HTR-8/SVneo (cell line): Measurements from ENCODE around the gene RPL36.

ENCODE experiments used
- DNase-seq: peaks from one replicate; pipeline ENCODE4 v3.0.0; 2011; ENCODE audit warnings: low spot score, mixed read lengths; ENCODE audit not compliant: insufficient read length
- FAIRE-seq: peaks from 2 replicates; lab custom pipeline; 2011; peaks lifted over from hg19 to GRCh38; lab: Jason Lieb, UNC

RPL36 gene

DNA sequence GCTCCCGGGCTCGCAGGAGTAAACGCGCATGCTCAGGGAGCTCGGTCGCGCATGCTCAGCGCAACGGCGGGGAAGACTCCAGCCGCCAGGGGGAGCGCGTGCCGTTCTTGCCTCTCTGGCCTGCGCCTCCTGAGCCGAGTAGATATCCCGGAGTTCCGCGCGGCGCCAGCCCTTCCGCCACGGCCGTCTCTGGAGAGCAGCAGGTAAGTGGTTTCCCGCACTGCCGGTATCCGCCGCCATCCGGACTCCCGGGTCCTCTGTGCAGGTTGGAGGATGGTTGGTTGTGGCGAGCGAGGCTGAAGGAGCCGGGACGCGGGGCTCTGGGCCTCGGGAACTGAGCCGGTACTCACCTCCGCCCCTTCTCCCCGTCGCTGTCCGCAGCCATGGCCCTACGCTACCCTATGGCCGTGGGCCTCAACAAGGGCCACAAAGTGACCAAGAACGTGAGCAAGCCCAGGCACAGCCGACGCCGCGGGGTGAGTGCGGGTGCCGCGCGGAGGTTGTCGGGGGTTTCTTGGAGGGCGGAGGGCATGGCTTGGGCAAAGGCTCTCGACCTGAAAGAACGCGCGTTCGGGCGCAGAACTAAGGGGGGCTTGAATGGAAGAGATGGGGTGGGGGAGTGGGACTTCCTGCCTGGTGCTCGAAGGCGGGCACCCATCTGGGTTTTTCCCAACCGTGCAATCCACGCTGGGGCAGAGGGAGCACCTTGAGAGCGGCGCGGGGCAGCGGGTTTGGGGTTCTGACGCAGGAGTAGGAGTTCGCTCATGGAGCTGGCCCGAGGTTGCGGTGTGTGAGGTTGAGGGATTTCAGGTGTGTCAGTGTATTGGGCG lies at the start of gene RPL36:
TSS of gene RPL36 (plus strand) at position 171 of the 830 bp plus-strand sequence. CDS start at position 384, 213 bp downstream.
- peak; percentile 94 for DNase-seq
- peak; percentile 82 for FAIRE-seq

DNA sequence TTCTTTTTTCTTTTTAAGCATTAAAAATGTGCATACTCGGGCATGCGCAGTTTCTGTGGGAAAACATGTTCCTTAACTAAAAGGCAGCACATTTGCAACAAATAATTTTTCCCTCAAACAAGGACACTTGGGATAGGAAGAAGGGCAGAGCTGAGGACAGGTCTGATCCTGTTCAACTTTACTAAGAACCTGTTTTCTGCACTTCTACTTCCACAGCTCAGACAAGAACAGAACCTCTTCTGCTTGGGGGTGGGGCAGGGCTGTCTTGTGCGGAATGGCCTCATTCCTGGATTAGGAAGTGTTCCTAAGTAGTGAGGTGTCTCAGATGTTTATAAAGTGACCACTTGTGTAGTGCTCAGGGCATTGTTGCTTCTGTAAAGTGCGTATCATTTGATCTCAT lies 48.9 kb upstream of the RPL36 start:
- FAIRE-seq (no peak), DNase-seq (no peak)

DNA sequence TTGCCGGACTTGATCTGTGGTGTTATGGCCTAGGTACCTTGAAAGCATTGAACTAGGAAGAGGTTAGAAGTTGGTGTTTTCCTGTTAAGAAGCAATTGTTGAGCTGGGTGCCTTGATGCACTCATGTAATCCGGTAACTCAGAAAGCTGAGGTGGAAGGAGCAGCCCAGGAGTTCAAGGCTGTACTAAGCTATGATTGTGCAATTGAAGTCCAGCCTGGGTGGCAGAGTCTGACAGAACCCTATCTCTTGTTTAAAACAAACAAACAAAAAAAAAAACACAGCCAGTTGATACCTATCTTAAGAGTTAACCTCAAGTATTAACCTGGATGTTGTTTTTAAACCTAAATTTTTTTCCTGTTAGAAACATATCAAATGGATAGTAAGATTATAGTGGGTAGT lies 47.9 kb upstream of the RPL36 start:
- no peak for FAIRE-seq

DNA sequence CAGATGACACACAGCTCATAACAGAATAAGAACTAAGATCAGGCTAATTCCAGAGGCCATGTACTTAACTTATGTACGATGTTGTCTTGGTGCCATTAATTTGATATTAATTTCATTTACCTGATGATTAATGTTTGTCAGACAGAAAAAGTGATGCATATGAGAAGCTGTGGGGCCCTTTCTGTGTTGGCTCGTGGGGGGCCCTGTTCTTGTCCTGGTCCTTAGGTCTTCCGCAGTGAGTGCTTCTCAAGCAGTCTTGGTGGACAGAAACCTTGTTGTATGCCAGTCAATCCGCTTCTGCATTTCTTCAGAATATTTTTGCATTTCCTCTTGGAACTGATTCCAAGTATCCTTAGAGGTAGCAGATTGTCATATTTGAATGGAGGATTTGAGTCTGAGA lies 47.0 kb upstream of the RPL36 start:
- FAIRE-seq, result no peak

More for the DNA sequence above, 47.9 kb upstream of the RPL36 start:
- no peak for DNase-seq

DNA sequence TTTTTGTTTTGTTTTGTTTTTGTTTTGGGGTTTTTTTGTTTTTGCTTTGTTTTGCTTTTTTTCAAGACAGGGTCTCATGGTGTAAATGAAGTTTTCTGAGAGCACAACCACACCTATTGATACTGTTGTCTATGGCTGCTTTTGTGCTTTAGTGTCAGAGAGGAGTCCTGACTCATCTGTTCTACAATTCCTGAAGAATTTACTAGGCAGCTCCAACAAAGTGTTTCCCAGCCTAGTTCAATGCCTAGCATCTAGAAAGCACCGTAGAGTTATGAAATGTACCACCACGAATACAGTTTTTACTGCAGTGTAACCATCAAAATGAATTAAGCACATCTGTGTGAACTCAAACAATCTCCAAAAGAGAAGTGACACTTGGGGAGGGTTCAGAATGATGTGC lies 46.1 kb upstream of the RPL36 start:
- FAIRE-seq, result no peak
- no peak for DNase-seq

More for the DNA sequence above, 47.0 kb upstream of the RPL36 start:
- no peak for DNase-seq

DNA sequence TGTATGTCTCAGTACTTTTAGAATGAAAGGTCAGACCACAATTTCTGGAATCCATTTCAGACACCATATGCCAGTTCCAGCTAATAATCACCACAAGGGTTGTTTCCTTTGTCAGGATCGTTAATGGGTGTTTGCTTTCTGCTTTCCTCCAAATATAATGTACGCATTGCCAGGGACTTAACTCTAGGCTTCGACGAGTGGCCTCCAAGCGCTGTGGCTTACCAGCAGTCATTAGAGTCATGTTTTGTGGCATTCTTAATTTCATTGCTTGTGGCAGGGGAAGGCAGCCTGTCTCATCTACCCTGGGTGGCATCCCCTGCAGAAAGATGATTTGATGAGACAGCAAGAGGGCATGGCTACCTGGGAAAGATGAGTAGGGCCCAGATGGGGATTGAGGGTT lies 44.7 kb upstream of the RPL36 start:
- no peak for FAIRE-seq
- no peak for DNase-seq

DNA sequence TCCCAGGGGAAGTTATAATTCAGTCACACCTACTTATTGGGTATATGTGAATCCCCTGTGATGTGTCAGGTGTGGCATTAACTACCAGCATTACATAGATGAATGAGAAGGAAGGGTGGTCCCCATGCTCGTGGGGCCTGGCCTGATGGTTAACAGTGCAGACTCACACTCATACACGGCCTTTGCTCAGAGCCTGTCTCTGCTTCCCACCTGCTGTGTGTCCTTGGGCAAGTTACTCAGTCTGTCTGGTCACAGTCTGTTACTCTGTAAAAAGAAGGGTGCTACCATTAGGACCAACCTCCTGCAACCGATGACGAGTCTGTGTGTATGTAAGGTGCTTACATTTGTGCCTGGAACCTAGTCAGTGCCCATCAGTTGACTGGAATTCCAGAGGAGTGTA lies 43.4 kb upstream of the RPL36 start:
- no peak for DNase-seq
- no peak for FAIRE-seq

DNA sequence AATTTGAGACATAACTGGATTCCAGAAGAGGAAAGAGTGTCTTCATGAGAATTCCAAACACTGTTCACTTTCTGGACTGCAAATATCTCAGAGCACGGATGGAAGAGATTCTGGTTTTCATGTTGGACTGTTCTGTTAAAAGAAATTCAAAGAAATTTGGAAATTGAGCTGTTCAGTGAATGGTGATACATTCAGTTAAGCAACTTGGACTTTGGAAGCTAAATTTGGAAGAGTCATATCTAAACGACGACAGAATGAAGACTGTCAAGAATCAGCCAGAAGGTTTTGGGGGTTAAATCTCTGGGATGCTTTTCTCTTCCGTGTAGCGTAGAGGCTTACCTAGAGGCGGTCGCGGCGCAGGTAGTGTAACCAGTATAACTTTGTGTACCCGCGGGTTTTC lies 41.6 kb upstream of the RPL36 start:
- DNase-seq (no peak), FAIRE-seq (no peak)

DNA sequence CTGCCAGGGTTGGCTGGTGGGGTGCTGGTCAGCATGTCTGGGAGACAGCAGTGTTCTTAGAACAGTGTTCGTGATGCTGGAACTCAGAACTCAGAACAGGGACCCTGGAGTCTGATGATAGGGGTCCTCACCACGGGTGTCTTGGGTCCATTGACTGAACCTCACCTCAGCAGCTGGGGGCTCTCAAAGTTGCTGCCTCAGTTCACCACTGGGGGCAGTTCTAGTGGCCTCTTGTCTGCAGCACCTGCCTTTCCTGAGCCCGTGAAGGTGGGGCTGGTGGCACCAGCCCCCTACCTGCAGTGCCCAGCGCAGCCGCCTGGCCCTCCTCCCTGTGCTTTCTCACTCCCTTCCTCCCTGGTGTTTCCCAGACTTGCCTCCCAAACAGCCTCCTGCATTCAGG lies 38.7 kb upstream of the RPL36 start:
- no peak for DNase-seq
- FAIRE-seq, result no peak

DNA sequence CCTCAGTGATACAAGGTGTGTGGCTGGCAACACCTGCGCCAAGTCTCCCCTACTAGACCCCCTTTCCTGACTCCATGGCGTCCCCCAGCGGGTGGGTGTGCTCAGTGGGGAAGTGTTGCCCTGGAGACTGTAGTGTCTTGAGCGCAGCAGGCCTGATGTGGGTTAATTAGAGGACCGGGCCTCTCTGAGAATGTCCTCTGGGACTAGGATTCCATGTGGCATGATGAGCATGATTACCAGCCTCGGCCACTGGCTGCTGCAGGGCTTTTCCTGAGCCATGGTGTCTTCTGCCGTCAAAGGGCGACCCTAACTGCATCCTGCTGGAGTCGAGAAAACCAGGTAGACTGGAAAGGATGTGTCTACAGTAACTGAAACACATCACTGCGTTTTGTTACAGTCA lies 37.8 kb upstream of the RPL36 start:
- FAIRE-seq (no peak), DNase-seq (no peak)

DNA sequence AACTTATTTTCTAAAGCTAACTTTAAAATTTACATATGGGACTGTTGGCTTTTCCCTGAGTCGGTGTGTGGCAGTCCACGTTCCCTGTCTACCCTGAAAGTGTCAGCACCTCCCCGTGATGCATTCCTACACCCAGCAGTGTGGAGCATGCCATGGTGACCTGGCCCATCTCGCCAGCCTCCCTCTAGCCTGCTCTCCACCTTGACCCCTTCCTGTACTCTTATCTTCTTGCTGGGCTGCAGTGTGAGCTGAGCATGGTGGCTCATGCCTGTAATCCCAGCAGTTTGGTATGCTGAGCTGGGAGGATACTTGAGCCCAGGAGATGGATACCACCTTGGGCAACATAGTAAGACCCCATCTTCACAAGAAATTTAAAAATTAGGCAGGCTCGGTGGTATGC lies 35.2 kb upstream of the RPL36 start:
- DNase-seq, result no peak
- FAIRE-seq, result no peak

DNA sequence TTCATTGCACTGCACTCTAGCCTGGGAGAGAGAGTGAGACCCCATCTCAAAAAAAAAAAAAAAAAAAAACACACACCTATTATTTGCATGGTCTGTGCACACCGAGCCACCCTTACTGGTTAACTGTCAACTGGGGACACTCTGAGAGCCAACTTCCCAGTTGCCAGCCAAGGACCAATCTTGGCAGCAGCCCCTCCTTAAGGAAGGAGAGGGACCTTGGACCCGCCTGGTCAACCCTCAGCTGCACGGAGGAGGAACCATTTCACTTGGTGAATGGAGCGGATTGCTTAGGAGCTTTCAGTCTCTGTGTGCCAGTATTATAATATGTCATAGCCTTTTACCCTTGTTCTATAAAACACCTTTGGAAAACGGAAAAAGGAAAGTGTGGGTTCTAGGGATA lies 34.7 kb upstream of the RPL36 start:
- no peak for FAIRE-seq
- no peak for DNase-seq

DNA sequence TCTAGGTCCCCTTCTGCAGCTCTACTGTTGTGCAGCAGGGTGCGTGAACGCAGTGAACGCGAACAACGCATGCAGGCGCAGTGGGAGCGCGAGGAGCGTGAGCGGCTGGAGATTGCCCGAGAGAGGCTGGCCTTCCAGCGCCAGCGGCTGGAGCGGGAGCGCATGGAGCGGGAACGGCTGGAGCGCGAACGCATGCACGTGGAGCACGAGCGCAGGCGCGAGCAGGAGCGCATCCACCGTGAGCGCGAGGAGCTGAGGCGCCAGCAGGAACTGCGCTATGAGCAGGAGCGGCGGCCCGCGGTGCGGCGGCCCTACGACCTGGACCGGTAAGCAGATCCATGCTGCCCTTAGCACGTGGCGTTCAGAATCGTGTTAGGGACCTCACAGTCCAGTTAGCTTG lies 28.6 kb upstream of the RPL36 start:
- FAIRE-seq (no peak), DNase-seq (no peak)

DNA sequence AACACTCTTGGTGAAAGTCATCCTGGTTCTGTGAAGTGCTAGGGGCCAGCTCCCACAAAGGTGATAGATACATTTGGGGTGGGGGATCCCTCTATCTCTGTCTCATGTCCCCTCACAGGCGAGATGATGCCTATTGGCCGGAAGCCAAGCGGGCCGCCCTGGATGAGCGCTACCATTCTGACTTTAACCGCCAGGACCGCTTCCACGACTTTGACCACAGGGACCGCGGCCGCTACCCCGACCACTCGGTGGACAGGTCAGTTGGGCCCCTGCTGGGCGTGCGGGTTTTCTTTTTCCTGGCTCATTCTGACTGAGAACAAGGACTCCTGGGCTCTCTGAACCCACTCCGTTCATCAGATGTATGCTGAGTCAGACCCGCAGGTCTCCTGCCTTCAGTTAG lies 26.2 kb upstream of the RPL36 start:
- no peak for DNase-seq
- FAIRE-seq, result no peak

DNA sequence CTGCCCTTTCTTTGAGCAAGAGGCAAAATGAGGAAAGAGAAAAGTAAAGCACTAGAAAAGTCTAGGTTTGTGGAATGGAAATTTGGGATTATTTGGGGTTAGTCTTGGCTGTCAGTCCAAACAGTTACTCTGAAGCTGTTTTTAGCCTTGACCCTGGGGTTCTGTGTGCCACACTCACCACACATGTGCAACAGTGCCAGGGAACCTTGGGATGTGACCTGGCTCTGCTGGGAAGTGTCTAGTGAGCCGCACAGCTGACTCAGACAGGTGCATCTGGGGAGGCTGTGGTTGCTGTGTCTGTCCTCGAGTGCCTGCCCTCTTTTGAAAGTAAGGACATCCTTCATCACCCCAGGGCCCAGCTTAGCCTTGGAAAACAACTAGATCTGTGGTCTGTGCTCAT lies 25.6 kb upstream of the RPL36 start:
- FAIRE-seq (peak; percentile 4), DNase-seq (no peak)

DNA sequence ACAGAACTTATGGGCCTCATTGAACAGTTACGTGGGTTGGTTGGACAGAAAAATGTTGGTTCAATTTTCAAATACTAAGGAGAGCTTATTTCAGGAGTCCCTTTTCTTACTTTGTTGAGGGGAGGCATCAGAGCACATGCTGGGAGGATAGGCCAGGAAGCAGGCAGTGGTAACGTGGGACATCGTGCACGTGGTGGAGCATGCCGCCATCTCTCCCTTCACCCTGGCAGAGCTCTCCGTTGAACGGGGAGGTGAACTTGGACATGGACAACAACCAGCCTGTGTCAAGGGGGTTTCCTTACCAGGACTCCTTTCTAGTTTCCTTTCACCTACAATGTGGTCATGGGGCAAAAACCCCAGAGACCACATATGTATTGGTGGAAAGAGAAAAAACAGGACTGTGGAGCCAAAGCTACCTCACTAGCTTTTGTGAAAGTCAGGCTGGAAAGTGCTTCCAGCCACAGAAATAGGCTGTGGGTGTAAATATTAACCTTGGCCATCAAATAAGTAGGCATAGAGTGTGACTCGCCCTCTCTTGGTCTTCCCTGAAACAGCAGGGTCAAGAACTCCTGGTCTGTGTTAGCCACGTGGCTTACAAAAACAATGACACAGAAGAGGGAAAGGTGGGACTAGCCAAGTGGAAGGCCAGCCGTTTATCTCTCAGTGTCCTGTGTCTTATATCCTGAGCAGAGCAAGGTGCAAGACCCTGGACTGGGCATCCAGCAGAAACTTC lies 24.1 kb upstream of the RPL36 start:
- FAIRE-seq, result no peak
- DNase-seq, result no peak

DNA sequence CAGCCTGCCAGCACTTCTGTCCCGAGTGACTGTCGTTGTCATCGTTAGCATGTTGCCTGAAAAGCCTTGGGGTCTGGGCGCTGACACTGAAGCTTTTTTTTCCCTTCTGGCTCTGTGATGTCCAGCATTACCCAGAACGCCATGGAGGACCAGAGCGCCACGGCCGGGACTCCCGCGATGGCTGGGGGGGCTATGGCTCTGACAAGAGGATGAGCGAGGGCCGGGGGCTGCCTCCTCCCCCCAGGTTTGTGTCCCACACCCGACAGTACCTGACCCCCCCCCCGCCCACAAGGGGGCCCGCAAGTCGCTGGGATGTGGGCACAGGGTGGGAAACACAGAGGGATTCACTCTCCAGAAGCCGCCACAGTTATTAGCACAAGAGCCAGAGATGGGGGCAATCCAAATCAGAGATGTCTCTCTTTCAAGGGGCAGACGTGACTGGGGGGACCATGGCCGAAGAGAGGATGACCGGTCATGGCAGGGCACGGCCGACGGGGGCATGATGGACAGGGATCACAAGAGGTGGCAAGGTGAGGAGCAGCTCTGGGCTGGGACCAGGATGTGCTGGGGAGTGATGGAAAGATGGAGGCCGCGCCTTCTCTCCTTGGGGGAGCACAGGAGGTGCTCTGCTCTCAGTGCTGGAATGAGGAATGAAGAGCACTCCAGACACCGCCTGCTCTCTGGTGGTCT lies 23.0 kb upstream of the RPL36 start:
- DNase-seq (no peak), FAIRE-seq (no peak)

DNA sequence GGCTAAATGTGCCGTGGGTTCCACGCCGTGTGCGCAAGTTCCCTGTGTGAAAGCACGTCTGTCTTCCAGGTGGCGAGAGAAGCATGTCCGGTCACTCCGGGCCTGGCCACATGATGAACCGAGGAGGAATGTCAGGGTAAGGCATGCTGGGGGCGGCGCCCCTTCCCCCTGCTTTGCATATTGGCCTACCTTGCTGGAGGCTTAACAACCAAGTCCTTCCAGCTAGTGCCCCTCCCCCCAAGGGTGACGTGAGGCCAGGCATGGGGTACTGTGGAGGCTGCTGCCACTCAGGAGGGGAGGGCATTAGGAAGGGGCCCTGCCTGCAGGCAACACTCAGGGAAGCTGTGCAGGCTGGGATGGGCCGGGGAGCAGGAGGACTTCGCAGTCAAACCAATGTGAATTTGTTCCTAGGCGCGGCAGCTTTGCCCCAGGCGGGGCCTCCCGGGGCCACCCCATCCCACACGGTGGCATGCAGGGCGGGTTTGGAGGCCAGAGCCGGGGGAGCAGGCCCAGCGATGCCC lies 22.3 kb upstream of the RPL36 start:
- DNase-seq (no peak), FAIRE-seq (no peak)

DNA sequence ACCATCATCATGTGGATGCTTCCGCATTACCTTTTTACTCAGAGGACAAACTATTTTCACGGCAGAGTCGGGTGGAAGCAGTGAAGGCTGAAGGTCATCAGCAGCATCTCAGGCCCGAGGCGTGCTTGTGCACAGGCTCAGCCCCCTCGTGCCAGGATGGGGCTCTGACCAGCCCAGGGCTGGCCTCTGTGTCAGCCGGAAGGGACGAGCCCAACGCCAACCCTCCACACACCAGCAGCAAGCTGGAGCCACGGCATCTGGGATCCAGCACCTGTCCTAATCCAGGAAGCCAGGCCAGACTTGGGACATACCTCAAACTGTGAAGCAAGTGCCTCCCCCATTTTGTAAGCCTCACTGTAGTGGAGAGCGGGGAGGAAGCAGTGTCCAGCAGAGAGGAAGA lies 20.9 kb upstream of the RPL36 start:
- FAIRE-seq, result no peak
- no peak for DNase-seq

DNA sequence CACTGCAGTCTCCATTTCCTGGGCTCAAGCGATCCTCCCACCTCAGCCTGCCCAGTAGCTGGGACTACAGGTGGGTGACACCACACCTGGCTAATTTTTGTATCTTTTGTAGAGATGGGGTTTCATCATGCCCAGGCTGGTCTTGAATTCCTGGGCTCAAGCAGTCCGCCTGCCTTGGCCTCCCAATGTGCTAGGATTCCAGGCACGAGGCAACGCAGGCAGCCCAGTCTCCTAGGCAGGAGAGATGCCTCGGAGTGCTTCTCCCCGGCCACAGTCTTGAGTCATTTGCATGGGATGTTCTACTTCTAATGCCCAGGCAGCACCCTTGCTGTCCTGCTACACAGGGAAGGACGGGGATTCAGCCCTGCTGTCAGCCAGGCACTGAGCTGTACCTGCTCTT lies 18.5 kb upstream of the RPL36 start:
- FAIRE-seq (no peak), DNase-seq (no peak)
